Stimulated activated CD4-positive, alpha-beta T cell treated with anti-CD3 and anti-CD28 coated beads, TNF-alpha, amount 100 ng/mL, for 1 hour (primary cell): ENCODE measurements around the gene ACSL5.
"Not testable (repeated sequence)": the region's sequence is repeated elsewhere in the genome, so short reads cannot be mapped to it uniquely, and the experiment has no call there.

Experiments used
- DNase-seq, 3 donors: peaks; one replicate each; pipeline ENCODE4 v3.0.0-alpha.2; 2020; ENCODE audit warnings: low read depth in 3 of 3, low spot score in 1 of 3

ACSL5 gene

GRCh38 chr10:112406806-112407205 lies 32.9 kb downstream of the ACSL5 start:
- DNase-seq: not testable (repeated sequence)

- DNase-seq: no peak
These were observed 33.8 kb downstream of the ACSL5 start for GRCh38 chr10:112407696-112408095.

- no peak for DNase-seq
These were observed 35.4 kb downstream of the ACSL5 start for GRCh38 chr10:112409299-112409698.

GRCh38 chr10:112409755-112410154 lies 35.8 kb downstream of the ACSL5 start:
- no peak for DNase-seq

GRCh38 chr10:112412696-112413095 lies 38.8 kb downstream of the ACSL5 start:
- DNase-seq: no peak

- no peak for DNase-seq
These were observed 47.8 kb downstream of the ACSL5 start for GRCh38 chr10:112421731-112422130.

- no peak for DNase-seq
These were observed 50.7 kb downstream of the ACSL5 start for GRCh38 chr10:112424651-112425050.

GRCh38 chr10:112426111-112426510 lies 52.2 kb downstream of the ACSL5 start:
- DNase-seq: no peak

- DNase-seq: no peak
These were observed 55.2 kb downstream of the ACSL5 start for GRCh38 chr10:112429147-112429546.

GRCh38 chr10:112429654-112430230 lies 55.8 kb downstream of the ACSL5 start:
- DNase-seq: no peak

- DNase-seq: no peak
These were observed 59.2 kb downstream of the ACSL5 start for GRCh38 chr10:112433136-112433535.

- DNase-seq: no peak
These were observed 61.2 kb downstream of the ACSL5 start for GRCh38 chr10:112434988-112435619.

GRCh38 chr10:112438356-112438755 lies 64.4 kb downstream of the ACSL5 start:
- no peak for DNase-seq

GRCh38 chr10:112441520-112441919 lies 67.6 kb downstream of the ACSL5 start:
- DNase-seq: no peak

GRCh38 chr10:112442063-112442462 lies 68.1 kb downstream of the ACSL5 start:
- no peak for DNase-seq

- DNase-seq: no peak
These were observed 72.3 kb downstream of the ACSL5 start for GRCh38 chr10:112446055-112446854.

GRCh38 chr10:112446855-112447619 lies 73.1 kb downstream of the ACSL5 start, which contains the start of the genes VTI1A and ZDHHC6:
Gene VTI1A (plus strand): TSS chr10:112447215. CDS start chr10:112447374, 159 bp downstream.
Gene ZDHHC6 (minus strand): TSS chr10:112446914. CDS start chr10:112445436, 1,478 bp downstream.
- peak; percentile 49 to 70 (median 56) for DNase-seq

- no peak for DNase-seq
These were observed 73.7 kb downstream of the ACSL5 start for GRCh38 chr10:112447620-112447928.

- DNase-seq: no peak
These were observed 75.0 kb downstream of the ACSL5 start for GRCh38 chr10:112448888-112449287.

- no peak for DNase-seq
These were observed 81.2 kb downstream of the ACSL5 start for GRCh38 chr10:112454910-112455779.

- no peak for DNase-seq
These were observed 82.6 kb downstream of the ACSL5 start for GRCh38 chr10:112456533-112456932.
